Stimulated activated CD8-positive, alpha-beta memory T cell treated with anti-CD3 and anti-CD28 coated beads, Interleukin-15, amount 100 ng/mL, for 48 hours (primary cell): ENCODE data around the gene CD40.
A peak's percentile ranks its signal among the peaks of the same experiment; 100 is the strongest.

Source experiments
- DNase-seq, 2 donors: peaks; one replicate each; pipeline ENCODE4 v3.0.0-alpha.2; 2020; ENCODE audit warnings: low read depth in 2 of 2

The CD40 gene

DNA sequence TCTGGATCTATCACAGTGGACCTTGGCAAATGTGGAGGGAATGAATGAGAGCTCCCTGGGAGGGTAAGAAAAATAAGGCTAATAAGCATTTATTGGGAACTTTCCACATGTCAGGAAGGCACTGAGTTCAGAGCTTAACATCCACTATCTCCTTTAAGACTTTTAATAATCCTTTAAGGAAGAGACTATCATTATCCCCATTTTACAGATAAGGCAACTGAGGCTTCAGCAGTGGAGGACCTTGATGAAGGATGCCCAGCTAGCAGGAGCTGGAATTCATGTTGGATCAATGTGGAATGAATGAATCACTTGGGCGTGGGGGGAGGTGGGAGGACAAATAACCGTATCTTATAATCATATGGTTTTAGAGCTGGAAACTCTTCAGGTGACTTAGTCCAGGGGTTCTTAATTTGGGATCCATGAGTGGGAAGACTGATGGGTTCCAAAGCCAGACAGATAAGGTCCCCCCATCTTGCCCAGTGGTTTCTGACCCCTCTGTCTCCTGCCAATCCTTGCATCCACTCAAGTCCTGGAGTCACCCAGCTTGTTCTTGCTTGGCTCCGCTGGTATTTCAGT lies 54.9 kb downstream of the CD40 start:
- no peak for DNase-seq

DNA sequence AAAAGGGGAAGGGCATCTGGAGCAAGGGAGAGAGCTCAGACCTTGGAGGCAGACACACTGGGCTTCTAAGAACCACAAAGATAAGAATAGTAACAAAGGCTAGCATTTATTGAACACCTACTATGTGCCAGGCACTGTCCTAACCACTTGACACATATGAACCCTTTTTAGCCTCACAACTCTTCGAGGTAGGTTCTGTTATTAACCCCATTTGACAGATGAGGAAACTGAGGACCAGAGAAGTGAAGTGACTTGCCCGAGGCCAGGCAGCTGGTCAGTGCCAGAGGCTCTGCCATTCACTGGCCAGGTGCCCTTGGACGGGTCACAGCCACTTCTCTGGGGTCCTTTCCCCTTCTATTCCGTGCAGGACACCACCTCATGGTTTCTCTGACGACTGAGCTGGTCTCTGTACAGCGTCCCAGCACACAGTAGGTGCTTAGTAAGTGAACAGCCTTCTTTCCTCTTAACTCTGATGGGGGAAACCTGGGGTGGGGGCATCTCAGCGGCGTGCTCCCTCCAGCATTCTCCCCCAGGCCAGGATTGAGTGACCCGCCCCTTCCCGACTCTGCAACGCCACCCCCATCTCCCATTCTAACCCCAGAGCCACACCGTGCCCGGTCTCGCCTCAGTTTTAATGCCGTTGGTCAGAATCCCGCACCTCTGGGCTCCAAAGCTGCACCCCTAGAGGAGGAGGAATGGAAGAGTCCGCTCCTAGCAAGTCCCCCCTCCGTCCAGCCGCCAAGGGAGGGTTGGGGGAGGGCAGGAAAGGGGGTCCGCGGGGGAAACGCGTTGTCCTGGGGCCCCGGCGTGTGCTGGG lies 55.7 kb downstream of the CD40 start:
- no peak for DNase-seq

DNA sequence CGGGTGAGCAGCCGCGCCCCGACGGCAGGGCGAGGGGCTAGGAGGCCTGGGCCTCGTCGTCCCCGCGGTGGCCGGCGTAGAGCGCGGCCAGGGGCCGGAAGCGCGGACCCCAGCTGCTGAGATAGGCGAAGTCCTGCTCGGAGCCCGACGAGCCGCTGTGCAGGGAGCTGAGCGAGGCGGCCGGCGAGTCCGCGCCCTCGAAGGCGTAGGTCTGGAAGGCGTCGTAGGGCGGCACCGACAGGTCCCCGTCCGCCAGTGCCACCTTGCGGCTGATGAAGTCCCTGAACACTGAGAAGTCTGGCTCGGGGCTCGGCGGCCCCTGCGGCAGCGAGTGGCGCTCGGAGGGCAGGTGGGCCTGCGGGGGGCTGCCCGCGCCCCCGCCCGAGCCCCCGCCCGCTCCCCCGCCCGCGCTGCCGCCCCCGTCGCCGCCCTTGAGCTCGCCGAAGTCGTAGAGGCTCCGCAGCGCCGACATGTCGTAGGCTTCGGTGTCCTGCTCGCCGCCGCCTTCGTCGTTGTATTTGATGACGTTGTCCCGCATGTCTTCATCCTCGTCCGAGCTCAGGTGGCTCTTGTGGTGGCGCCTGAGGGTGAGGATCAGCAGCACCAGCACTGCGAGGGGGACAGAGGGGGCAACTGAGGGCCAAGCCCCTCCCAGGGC lies 56.5 kb downstream of the CD40 start:
- peak; percentile 50 to 56 for DNase-seq

DNA sequence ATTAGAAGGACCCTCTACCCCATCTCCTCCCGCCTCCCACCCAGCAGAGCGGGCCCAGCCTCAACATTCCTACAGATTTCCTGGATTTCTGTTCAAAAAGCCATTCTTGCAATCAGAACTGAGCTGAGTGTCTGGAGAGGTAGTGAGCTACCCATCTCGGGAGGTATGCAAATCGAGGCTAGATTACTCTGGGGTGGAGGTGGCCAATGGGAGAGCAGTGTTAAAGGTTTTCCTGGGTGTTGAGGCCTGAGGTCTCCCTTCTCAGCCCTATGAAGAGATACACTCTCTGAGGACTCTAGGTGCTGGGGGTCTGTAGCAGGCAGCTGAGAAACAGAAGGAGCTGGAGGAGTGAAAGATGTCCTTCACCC lies 57.0 kb downstream of the CD40 start:
- no peak for DNase-seq

DNA sequence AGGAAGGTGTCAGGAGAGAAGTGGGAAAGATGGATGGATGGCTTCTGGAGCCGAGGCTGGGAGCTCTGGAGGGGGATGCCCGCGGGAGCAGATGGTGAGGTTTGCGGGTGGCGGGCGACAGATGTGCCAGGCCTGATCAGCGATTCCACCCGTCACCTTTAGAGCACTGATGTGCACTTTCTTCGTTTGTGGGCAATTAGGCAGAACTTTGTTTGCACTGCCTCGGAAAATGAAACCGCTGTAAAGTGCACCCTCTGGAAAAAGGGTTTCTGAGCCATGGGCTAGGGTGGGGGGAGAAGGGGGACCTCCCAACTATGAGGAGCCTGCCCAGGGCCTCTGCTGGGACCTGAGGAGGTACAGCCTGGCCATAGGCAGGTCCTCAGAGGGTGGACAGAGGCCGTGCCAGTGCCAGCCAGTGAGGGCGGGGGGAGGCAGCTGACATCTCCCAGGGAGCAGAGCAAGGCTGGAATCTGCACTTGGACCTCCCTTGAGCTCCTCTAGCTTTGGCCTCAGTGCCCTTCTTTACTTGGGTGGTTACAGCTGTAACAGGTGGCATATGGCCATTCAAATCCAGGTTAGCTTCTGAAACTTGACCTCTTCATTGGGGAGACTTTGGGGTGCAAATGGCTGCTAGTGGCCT lies 58.7 kb downstream of the CD40 start:
- no peak for DNase-seq

DNA sequence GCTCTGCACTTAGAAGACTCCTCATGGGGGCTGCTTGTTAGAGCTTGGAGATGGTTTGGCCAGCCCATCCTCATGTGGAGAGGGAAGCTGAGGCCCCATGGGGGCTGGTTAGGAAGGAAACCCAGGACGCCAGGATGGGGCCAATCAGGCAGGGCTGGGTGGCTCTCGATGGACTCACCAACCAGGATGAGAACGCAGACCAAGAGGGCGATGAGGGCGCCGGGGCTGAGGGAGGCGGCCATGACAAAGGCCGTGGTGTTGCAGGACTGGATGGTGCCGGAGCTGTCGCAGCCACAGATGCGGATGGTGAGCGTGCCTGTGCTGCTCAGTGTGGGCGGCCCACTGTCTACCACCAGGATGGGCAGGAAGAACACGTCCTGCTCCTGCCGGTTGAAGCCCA lies 59.7 kb downstream of the CD40 start:
- no peak for DNase-seq

DNA sequence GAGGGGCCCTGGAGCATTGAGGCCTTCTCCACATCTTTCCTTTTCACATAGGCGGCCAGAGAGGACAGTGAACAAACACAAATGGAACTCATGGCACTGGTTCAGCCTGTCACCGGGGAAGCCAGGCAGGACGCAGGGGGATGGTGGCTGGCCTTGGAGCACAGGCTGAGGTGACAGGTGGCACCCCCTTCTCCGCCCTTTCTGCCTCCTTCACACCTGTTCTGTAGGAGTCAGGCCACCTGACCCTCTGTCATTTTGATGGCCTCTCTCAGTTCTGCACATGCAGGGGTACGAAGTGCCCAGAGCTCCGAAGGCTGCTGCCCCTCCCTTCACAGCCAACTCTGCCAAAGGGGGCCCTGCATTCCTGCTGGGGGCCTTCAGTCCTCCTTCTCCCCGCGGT lies 60.8 kb downstream of the CD40 start:
- no peak for DNase-seq
